Body of pancreas (tissue), 4 donors: Measurements from ENCODE around the gene PCSK2.

Source experiments
- POLR2A ChIP-seq, 3 donors: fragments of 450-650 bp; IDR thresholded peaks; one replicate each; pipeline ENCODE4 v1.6.1; 2016; ENCODE audit warnings: antibody characterized with exemption in 3 of 3, mild to moderate bottlenecking in 2 of 3
- TF ChIP-seq, protein P1 (sequence below), 7 experiments: fragments of 450-650 bp in 4 of 7; fragments of 200-600 bp in 3 of 7; sonication (generic) in 3 of 7; IDR thresholded peaks; one replicate each; pipeline ENCODE4 v1.5.1; 2016 to 2019; ENCODE audit warnings: antibody characterized with exemption in 7 of 7

DNA sequence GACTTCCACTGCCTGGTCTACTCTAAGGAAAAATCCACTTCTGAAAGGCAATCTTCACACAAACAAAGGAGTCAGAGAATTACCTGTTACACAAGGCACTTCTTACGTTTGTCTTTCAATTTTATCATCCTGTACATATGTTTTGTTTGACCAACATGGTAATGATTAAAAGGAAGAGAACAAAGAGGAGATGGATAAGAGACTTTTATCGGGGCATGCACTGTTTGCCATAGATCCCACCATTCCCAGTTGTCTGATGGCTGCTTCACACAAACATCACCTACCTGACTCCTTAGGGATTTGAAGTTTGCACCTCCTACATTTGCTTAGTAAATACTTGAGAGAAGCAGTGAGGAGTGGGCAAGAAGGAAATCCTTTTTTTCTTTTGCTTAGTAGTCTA lies 217.3 kb downstream of the PCSK2 start:
- TF ChIP-seq, protein P1, sequence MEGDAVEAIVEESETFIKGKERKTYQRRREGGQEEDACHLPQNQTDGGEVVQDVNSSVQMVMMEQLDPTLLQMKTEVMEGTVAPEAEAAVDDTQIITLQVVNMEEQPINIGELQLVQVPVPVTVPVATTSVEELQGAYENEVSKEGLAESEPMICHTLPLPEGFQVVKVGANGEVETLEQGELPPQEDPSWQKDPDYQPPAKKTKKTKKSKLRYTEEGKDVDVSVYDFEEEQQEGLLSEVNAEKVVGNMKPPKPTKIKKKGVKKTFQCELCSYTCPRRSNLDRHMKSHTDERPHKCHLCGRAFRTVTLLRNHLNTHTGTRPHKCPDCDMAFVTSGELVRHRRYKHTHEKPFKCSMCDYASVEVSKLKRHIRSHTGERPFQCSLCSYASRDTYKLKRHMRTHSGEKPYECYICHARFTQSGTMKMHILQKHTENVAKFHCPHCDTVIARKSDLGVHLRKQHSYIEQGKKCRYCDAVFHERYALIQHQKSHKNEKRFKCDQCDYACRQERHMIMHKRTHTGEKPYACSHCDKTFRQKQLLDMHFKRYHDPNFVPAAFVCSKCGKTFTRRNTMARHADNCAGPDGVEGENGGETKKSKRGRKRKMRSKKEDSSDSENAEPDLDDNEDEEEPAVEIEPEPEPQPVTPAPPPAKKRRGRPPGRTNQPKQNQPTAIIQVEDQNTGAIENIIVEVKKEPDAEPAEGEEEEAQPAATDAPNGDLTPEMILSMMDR (IDR thresholded peaks at IDR 0.05), result no peak
- no peak for TF ChIP-seq POLR2A (IDR thresholded peaks at IDR 0.05)
